ENCODE results near the gene CDH13. TPM values are rescaled to one million over a fixed set of nuclear protein-coding genes. Genes with fewer than 3 reads are reported as not detected.

CDH13 gene
- total RNA-seq, 4 donors from 2014 or later = 5.8 to 36.7 (median 20.4) TPM

GRCh38 chr16:82720414-82720813, 93.6 kb downstream of the CDH13 start:
- no peak for DNase-seq
- no peak for TF ChIP-seq CTCF (IDR thresholded peaks at IDR 0.05 in 4 of 5, conservative IDR thresholded peaks at IDR 0.05 in 1 of 5)
- TF ChIP-seq POLR2A (IDR thresholded peaks at IDR 0.05) = no peak

GRCh38 chr16:82726306-82726705, 99.5 kb downstream of the CDH13 start:
- no peak for TF ChIP-seq POLR2A (IDR thresholded peaks at IDR 0.05)
- TF ChIP-seq CTCF (IDR thresholded peaks at IDR 0.05 in 4 of 5, conservative IDR thresholded peaks at IDR 0.05 in 1 of 5) = no peak
- no peaks in the 10 kb centered on the region for H3K9me3 ChIP-seq
- no peaks in the 10 kb centered on the region for H3K27me3 ChIP-seq
- H3K4me1 ChIP-seq = peaks cover 7 to 16% of the 10 kb centered on the region in 2 donors
- H3K27ac ChIP-seq = no peak overlapping the region
- ATAC-seq (no peak), DNase-seq (no peak)
- no peak overlapping the region for H3K4me3 ChIP-seq
- no peaks in the 10 kb centered on the region for H3K36me3 ChIP-seq
- intact Hi-C loops (cut with DNase I; ENCODE audit: low total_unique reads) = no loop called here
- in situ Hi-C loops (cut with MboI; ENCODE audit: low sequenced_read_pairs in 4 of 4) = no loop called here

More at GRCh38 chr16:82720414-82720813, 93.6 kb downstream of the CDH13 start:
- H3K9me3 ChIP-seq = no peaks in the 10 kb centered on the region
- H3K36me3 ChIP-seq = no peaks in the 10 kb centered on the region
- no peak overlapping the region for H3K4me3 ChIP-seq
- H3K27me3 ChIP-seq = no peaks in the 10 kb centered on the region
- in situ Hi-C loops (cut with MboI; ENCODE audit: low sequenced_read_pairs in 4 of 4) = no loop called here
- intact Hi-C loops (cut with DNase I; ENCODE audit: low total_unique reads) = no loop called here
- no peak for ATAC-seq
- H3K27ac ChIP-seq = no peak overlapping the region
- H3K4me1 ChIP-seq = peaks cover 17 to 22% of the 10 kb centered on the region in 2 donors

GRCh38 chr16:82728901-82729300, 102.1 kb downstream of the CDH13 start:
- TF ChIP-seq POLR2A (IDR thresholded peaks at IDR 0.05) (no peak), CTCF (IDR thresholded peaks at IDR 0.05 in 4 of 5, conservative IDR thresholded peaks at IDR 0.05 in 1 of 5) (no peak)
- H3K27ac ChIP-seq = no peak overlapping the region
- no peaks in the 10 kb centered on the region for H3K27me3 ChIP-seq
- intact Hi-C loops (cut with DNase I; ENCODE audit: low total_unique reads) = no loop called here
- in situ Hi-C loops (cut with MboI; ENCODE audit: low sequenced_read_pairs in 4 of 4) = no loop called here
- peaks cover 20 to 22% of the 10 kb centered on the region in 2 donors for H3K4me1 ChIP-seq
- no peak overlapping the region for H3K4me3 ChIP-seq
- no peaks in the 10 kb centered on the region for H3K36me3 ChIP-seq
- H3K9me3 ChIP-seq = no peaks in the 10 kb centered on the region
- ATAC-seq (no peak), DNase-seq (no peak)

- in situ Hi-C loops (cut with MboI; ENCODE audit: low sequenced_read_pairs in 4 of 4) = no loop called here
- H3K4me3 ChIP-seq = no peak overlapping the region
- no peaks in the 10 kb centered on the region for H3K27me3 ChIP-seq
- H3K36me3 ChIP-seq = no peaks in the 10 kb centered on the region
- ATAC-seq = no peak
- H3K9me3 ChIP-seq = no peaks in the 10 kb centered on the region
- intact Hi-C loops (cut with DNase I; ENCODE audit: low total_unique reads) = loop anchor here (10.0 kb wide), 1 partner anchor 334 kb away; no protein-coding TSS in a partner anchor
- H3K27ac ChIP-seq = no peak overlapping the region
- no peak for DNase-seq
- H3K4me1 ChIP-seq = peaks cover 38 to 41% of the 10 kb centered on the region in 2 donors
- TF ChIP-seq CTCF (IDR thresholded peaks at IDR 0.05 in 4 of 5, conservative IDR thresholded peaks at IDR 0.05 in 1 of 5) (no peak), POLR2A (IDR thresholded peaks at IDR 0.05) (no peak)
Observed at GRCh38 chr16:82730901-82731300, 104.1 kb downstream of the CDH13 start.

GRCh38 chr16:82732461-82732860, 105.7 kb downstream of the CDH13 start:
- intact Hi-C loops (cut with DNase I; ENCODE audit: low total_unique reads) (loop anchor here (2.0 to 10.0 kb wide), 2 partner anchors 16 to 332 kb away; no protein-coding TSS in a partner anchor), in situ Hi-C loops (cut with MboI; ENCODE audit: low sequenced_read_pairs in 4 of 4) (no loop called here)
- Histone ChIP-seq H3K27ac (peak overlapping the region; percentile 53 to 88 (median 86)), H3K4me3 (no peak overlapping the region), H3K27me3 (no peaks in the 10 kb centered on the region), H3K36me3 (no peaks in the 10 kb centered on the region), H3K4me1 (peaks cover 52 to 55% of the 10 kb centered on the region in 2 donors), H3K9me3 (no peaks in the 10 kb centered on the region)
- no peak for DNase-seq
- no peak for ATAC-seq
- TF ChIP-seq POLR2A (IDR thresholded peaks at IDR 0.05) = no peak
- no peak for TF ChIP-seq CTCF (IDR thresholded peaks at IDR 0.05 in 4 of 5, conservative IDR thresholded peaks at IDR 0.05 in 1 of 5)
